DMS153 treated with DMSO at 0.1 percent for 48 hours (cell line): ENCODE measurements around the gene COQ2.
A peak's percentile ranks its signal among the peaks of the same experiment; 100 is the strongest.
"Not testable (repeated sequence)": the region's sequence is repeated elsewhere in the genome, so short reads cannot be mapped to it uniquely, and the experiment has no call there.

Source experiments
- DNase-seq: peaks from one replicate; lab custom pipeline; 2025; ENCODE audit not compliant: unreplicated experiment; lab: John Stamatoyannopoulos, UW

COQ2 gene

GRCh38 chr4:83250687-83251446 lies 33.7 kb downstream of the COQ2 start:
- no peak for DNase-seq

DNA sequence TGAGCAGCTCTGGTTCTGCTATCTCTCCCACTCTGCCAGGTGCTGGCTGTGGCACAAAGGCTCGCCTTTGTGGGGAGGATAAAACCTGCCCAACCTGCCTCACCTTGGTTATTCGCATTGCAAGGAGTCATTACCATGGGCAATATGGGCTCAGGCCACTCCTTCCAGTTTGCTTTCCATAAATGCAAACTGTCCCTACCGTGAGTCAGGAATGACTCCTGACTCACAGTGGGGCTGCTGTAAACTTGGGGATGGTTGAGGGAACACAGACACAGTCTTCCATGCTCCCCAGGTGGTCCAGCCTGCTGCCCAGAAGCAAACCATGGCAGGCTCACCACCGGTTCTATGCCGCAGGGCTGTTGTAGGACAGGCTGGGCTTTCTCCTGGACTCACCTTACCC lies 36.1 kb downstream of the COQ2 start:
- DNase-seq = no peak

DNA sequence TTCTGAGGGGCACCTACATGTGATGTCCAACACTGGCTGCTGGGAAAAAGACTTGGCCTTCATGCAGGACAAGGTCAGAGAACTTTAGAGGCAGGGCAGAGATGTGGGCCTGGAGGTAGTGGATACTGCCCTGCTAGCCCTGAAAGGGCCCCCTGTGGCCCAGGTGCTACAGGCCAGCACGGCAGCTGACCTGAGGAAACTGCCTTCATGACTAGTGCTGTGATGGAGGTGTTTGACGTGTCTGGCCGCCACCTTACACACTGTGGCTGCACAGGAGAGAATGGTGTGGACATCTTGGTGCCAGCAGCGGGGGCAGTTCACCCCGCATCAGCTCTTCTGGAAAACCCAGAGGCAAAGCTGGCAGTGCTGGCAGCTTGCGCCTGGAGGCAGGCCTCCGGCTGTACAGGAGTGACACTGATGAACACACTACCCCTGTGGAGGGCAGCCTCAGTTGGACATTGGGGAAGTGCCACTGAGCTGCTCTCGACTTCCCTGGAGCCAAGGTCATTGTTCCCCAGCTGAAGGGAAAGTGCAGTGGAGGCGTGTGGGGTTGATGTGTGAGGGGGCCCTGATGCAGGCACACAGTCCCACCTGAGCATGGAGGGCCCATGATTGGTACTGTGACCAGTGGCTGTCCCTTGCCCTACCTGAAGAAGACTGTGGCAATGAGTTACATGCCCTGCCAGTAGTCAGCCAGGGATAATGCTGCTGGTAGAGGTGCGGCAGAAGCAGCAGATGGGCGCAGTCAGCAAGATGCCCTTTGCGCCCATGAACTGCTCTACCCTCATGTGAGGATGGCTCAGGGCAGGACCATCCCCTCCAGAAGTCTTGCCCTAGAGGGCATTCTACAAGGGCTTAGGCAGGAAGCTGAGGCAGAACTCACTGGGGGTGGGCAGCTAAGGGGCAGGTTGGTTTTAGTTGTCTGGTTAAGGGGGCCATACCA lies 36.9 kb downstream of the COQ2 start:
- no peak for DNase-seq

DNA sequence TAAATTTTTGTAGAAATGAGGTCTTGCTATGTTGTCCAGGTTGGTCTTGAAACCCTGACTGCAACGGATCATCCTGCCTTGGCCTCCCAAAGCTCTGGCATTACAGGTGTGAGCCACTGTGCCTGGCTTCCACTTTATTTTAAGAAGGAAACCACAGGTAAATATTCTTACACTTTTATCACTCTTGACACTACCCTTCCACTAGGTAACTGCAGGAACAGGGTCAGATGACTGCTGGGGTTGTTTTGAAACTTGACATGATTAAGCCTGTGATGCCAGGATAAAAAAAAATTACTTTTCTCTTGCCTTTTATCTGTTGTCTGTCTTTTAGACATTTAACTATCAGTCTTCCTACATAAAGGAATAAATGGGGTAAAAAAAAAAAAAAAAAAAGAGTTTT lies 43.5 kb downstream of the COQ2 start:
- no peak for DNase-seq

DNA sequence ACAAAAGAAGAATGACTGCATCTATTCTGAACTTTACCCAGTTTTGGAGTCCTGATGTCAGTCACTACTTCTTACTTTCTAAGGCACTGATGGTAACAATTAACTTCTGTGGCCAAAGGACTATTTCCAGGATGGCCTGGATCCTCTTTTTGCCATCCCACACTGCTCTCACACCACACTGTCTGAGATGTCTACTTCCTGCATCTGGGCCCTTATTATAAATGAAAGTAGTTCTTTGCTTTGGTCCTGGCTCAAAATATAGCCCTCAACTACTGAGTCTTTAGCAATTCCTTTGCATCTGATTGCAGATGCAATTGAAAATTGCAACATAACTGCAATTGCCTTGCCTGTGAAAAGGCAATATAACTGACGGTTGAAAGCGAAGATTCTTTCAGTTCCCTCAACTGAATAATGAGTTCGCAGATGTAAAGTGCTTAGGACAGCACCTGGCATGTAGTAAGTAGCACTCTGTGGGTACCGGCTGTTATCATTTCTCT lies 44.2 kb downstream of the COQ2 start:
- DNase-seq = no peak

GRCh38 chr4:83238393-83239248 lies 46.0 kb downstream of the COQ2 start:
- DNase-seq = no peak

DNA sequence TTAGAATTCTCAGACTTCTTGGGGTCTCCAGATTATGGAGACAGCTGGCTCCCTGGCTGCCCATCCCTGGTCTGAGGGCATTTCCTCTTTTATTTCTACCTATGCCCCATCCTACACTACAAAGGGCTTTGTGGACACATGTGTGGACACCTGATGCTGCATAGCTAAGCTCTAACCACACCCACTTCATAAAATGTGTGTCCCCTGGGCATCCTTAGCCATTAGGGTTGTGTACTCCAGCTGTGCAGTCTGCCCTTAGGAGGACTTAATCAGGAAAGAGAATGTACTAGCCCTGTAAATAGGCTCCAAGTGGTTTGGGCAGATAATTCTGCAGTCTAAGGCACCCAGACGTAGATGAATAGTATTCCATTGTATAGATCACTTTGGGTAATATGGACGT lies 47.0 kb downstream of the COQ2 start:
- peak; percentile 47 for DNase-seq

GRCh38 chr4:83235645-83236133 lies 48.9 kb downstream of the COQ2 start:
- not testable (repeated sequence) for DNase-seq

DNA sequence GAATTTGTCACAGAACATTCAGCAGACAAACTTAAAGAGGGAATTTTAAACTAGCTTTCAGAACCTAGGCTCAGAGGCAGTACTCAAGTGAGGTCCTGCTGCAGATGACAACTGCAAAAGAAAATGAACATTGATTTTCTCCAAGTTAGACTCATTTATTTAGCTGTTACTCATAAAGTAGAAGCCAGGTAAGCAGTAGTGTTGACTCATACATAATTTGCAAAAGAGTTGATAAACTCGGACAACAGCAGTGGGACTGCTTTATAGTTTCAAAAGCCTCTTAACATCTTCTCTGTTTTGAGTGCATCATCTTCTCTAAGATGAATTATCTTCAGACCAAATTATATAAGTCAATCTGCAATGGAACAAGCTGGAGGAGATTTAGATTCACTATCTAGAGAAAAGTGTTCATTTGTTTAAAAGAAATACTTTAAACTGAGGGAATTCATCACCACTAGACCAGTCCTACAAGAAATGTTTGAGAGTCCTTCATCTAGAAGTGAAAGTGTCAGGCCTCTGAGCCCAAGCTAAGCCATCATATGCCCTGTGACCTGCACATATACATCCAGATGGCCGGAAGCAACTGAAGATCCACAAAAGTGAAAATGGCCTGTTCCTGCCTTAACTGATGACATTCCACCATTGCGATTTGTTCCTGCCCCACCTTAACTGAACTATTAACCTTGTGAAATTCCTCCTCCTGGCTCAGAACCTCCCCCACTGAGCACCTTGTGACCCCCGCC lies 49.5 kb downstream of the COQ2 start:
- DNase-seq = no peak

GRCh38 chr4:83234387-83234786 lies 50.2 kb downstream of the COQ2 start:
- not testable (repeated sequence) for DNase-seq

- no peak for DNase-seq
Measured at GRCh38 chr4:83232082-83232481, 52.5 kb downstream of the COQ2 start.

GRCh38 chr4:83231620-83232076 lies 53.0 kb downstream of the COQ2 start:
- no peak for DNase-seq

GRCh38 chr4:83230928-83231327 lies 53.7 kb downstream of the COQ2 start:
- no peak for DNase-seq

- DNase-seq = no peak
Measured at GRCh38 chr4:83229791-83230190, 54.8 kb downstream of the COQ2 start.

- DNase-seq = no peak
Measured at GRCh38 chr4:83228231-83228630, 56.4 kb downstream of the COQ2 start.

DNA sequence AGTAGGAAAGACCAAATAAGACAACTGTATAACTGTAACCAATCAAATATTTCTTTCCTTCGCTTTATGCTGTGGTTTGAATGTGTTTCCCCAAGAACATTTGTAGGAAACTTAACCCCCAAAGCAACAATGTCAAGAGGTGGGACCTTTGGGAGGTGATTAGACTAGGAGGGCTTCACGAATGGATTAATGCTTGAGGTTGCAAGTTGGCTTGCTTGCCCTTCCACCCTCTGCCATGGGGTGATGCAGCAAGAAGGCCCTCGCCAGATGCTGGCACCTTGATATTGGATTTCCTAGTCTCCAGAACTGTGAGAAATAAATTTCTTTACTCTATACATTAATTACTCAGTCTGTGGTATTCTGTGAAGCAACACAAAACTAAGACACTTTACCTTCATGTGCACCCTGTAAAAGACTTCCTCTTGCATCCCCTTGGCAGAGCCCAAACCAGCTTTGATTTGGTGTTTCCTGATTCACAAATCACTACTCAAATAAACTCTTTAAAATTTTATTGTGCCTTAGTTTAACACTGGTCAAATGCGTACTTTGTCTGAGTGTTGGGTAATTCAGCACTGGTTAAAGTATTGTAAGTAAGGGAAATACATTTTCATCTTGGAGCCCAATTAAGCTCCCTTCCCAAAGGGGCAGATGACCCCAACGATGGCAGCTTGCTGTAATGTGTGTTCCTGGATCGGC lies 59.9 kb downstream of the COQ2 start:
- DNase-seq = no peak

DNA sequence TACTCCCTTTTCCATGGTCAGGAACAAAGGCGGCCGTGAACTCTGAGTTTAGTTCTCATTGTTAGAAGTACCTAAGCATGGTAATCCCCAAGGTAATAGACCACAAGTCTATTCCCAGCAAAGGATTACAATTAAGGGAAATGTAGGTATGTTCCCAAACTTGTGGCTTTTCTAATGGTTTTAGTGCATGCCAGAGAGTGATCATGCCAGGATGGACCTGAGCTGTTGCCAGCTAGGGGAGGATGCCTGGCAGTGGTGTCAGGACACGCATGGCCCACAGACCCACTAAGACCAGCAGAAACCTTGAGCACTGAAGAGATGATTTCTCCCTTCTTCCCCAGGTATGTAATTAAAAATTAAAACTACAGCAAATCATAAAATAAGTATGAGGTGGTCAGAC lies 60.8 kb downstream of the COQ2 start:
- no peak for DNase-seq

DNA sequence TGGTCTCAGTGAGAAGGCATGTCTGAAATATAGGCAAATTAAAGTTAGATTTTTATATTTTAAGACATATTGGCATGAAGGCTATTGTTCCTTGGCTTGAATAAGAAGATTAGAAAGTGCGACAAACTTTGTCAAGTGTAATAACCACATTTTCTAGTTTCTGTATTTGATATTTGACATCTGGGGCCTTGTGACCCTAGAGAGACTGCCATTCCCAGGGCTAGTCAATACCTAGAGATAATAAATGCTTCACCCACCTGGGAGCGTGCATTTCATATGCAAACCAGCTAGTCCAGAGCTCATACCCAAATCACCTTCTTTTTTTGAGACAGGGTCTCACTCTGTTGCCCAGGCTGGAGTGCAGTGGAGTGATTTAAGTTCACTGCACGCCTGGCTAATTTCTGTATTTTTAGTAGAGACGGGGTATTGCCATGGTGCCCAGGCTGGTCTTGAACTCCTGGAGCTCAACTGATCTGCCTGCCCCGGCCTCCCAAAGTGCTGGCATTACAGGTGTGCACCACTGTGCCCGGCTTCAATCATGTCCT lies 62.6 kb downstream of the COQ2 start:
- no peak for DNase-seq
